Activated CD8-positive, alpha-beta memory T cell treated with anti-CD3 and anti-CD28 coated beads, Interleukin-2, amount 50 U/mL, for 1 hour (primary cell): Measurements from ENCODE around the gene ARL4C.

ENCODE experiments used
- DNase-seq: peaks from one replicate; pipeline ENCODE4 v3.0.0-alpha.2; 2020; ENCODE audit errors: extremely low read depth

Gene ARL4C

GRCh38 chr2:234447189-234447588 is 49.7 kb downstream of the ARL4C start:
- DNase-seq = no peak

- DNase-seq = peak; percentile 76
Observed at GRCh38 chr2:234446404-234447076, 50.3 kb downstream of the ARL4C start.

GRCh38 chr2:234444893-234445292 is 52.0 kb downstream of the ARL4C start:
- no peak for DNase-seq

GRCh38 chr2:234444242-234444730 is 52.6 kb downstream of the ARL4C start:
- DNase-seq = no peak
